ENCODE results near the gene SCN8A. TPM values are rescaled to one million over a fixed set of nuclear protein-coding genes. Genes with fewer than 3 reads are reported as not detected.

Gene SCN8A
- polyA plus RNA-seq, 3 donors from 2014 or later = 0.04 to 0.06 TPM; not detected in 1

DNA sequence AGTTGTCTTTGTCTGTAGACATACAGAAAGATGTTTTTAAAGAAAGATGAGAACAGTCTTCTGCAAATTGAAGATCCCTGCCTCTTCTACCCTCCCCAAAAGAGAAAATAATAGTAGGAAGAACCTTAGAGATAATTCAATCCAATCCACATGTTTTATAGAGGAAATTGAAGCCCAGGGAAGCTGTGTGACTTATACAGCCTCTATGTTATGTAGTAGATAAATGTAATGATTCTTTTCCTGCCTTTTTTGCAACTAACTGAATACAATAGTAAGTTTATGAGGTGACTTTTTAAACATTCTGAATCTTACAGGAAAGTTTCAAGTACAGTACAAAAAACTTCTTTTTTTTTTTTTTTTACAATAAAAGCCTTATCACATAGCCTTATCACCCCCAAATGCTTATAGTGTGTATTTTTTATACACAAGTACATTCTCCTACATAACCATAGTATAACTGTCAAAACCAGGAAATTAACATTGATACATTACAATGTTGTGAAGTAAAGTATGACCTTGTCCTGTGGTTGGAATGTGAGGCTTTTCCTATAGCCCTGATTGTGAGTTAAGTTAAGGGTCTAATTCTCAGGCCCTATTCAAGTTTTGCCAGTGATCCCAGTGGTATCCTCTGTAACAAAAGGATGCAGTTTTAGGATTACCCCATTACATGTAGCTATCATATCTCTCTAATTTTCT is 163.1 kb downstream of the SCN8A start:
- peaks cover 2 to 8% (median 2%) of the 10 kb centered on the region in 3 donors for H3K27me3 Mint-ChIP-seq (ENCODE audit: low read depth in 3 of 3)
- no peak overlapping the region for H3K27ac Mint-ChIP-seq
- no peaks in the 10 kb centered on the region for H3K4me1 Mint-ChIP-seq
- no peak for DNase-seq
- no peaks in the 10 kb centered on the region for H3K36me3 Mint-ChIP-seq
- no peak overlapping the region for H3K4me3 Mint-ChIP-seq
- no peaks in the 10 kb centered on the region for H3K9me3 Mint-ChIP-seq

DNA sequence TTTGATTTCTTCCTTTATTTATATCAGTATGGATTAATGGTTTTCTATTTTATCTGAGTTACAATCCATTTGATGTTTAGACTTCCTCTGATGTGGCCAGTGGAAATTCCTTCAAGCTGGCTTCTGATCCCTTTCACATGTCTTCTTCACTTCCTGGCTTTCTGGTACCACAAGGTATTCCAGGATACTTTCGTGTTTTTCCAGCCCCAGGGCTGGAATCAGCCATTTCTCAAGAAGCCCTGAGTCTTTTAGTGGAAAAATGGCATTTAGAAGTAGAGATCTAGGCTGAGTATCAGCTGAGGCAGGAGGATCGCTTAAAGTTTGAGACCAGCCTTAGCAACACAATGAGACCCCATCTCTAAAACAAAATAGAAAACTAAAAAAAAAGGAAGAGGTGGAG is 164.2 kb downstream of the SCN8A start:
- Mint-ChIP-seq H3K9me3 (no peaks in the 10 kb centered on the region), H3K27ac (no peak overlapping the region), H3K27me3 (ENCODE audit: low read depth in 3 of 3) (peaks cover 0 to 8% (median 2%) of the 10 kb centered on the region in 3 donors), H3K4me1 (no peaks in the 10 kb centered on the region), H3K36me3 (no peaks in the 10 kb centered on the region), H3K4me3 (no peak overlapping the region)
- no peak for DNase-seq

DNA sequence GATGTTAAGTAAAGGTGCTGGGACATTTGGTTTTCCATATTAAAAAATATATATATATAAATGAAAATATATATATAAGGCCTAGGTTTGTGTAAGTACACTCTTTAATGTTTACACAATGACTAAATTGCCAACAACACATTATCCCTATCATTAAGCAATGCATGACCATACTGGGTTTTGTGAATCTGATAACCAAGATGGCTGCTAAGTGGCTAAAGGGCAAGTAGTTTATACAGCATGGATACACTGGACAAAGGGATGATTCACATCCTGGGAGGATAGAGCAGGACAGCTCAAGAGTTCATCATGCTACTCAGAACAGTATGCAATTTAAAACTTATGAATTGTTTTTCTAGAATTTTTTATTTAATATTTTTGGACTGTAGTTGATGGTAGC is 168.1 kb downstream of the SCN8A start:
- Mint-ChIP-seq H3K4me1 (no peaks in the 10 kb centered on the region), H3K4me3 (no peak overlapping the region), H3K9me3 (no peaks in the 10 kb centered on the region), H3K27ac (no peak overlapping the region), H3K36me3 (no peaks in the 10 kb centered on the region), H3K27me3 (ENCODE audit: low read depth in 3 of 3) (peaks cover 0 to 6% (median 4%) of the 10 kb centered on the region in 3 donors)
- no peak for DNase-seq

DNA sequence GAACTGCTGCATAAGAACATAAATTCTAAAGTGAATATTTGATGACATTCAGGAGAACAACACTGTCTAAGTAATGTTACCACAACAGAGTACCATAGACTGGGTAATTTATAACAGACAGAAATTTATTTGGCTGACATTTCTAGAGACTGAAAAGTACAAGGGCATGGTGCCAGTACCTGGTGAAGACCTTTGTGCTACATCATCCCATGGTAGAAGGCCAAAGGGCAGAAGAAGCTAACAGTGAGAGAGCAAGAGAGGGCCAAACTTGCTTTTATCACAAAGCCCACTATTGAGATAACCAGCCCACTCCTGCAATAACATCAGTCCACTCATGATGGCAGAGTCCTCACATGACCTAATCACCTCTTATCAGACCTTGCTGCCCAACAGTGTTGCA is 168.7 kb downstream of the SCN8A start:
- Mint-ChIP-seq H3K4me1 (no peaks in the 10 kb centered on the region), H3K36me3 (no peaks in the 10 kb centered on the region), H3K9me3 (no peaks in the 10 kb centered on the region), H3K27me3 (ENCODE audit: low read depth in 3 of 3) (peaks cover 0 to 6% (median 4%) of the 10 kb centered on the region in 3 donors), H3K27ac (no peak overlapping the region), H3K4me3 (no peak overlapping the region)
- DNase-seq = no peak

DNA sequence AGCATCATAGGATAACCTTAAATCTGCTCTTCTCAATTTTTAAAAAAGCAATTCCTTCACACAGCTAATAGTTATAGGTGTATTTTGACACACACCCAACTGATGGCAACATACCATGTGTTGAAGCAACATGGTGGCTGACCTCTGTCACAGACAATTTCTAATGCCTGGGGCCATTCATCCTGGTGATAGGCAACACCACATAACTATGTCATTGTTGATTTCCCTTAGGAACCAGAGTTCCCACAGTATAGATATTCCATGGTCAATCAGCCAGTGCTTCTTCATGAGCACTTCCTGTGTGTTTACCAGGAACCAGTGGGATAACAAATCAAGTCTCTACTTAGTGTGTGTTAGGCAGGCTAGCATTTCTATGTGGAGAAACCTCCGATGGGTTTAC is 169.2 kb downstream of the SCN8A start:
- no peaks in the 10 kb centered on the region for H3K9me3 Mint-ChIP-seq
- no peak for DNase-seq
- H3K4me3 Mint-ChIP-seq = no peak overlapping the region
- no peaks in the 10 kb centered on the region for H3K4me1 Mint-ChIP-seq
- H3K36me3 Mint-ChIP-seq = no peaks in the 10 kb centered on the region
- H3K27ac Mint-ChIP-seq = no peak overlapping the region
- peaks cover 0 to 6% (median 4%) of the 10 kb centered on the region in 3 donors for H3K27me3 Mint-ChIP-seq (ENCODE audit: low read depth in 3 of 3)

DNA sequence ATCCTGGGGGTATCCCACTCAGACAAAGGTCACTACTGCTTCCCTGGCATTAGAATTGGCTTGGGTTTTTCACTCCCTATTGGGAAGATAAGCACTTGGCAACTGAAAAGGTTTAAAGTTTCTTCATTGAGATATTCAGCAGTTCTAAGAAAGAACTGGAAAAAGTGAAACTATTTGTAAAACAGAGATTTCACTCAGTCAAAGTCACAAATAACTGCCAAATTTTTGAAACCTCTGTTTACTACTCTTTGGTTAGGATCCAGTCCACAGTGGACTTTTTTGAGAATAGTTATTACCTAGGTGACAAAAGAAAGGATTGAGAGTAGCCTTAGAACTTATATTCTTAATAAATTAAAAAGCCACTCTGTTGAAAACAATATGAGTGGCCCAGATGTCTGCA is 172.7 kb downstream of the SCN8A start:
- no peak for DNase-seq
- H3K4me3 Mint-ChIP-seq = no peak overlapping the region
- H3K36me3 Mint-ChIP-seq = no peaks in the 10 kb centered on the region
- H3K27ac Mint-ChIP-seq = no peak overlapping the region
- peaks cover 0 to 2% (median 0%) of the 10 kb centered on the region in 3 donors for H3K27me3 Mint-ChIP-seq (ENCODE audit: low read depth in 3 of 3)
- no peaks in the 10 kb centered on the region for H3K4me1 Mint-ChIP-seq
- H3K9me3 Mint-ChIP-seq = no peaks in the 10 kb centered on the region

DNA sequence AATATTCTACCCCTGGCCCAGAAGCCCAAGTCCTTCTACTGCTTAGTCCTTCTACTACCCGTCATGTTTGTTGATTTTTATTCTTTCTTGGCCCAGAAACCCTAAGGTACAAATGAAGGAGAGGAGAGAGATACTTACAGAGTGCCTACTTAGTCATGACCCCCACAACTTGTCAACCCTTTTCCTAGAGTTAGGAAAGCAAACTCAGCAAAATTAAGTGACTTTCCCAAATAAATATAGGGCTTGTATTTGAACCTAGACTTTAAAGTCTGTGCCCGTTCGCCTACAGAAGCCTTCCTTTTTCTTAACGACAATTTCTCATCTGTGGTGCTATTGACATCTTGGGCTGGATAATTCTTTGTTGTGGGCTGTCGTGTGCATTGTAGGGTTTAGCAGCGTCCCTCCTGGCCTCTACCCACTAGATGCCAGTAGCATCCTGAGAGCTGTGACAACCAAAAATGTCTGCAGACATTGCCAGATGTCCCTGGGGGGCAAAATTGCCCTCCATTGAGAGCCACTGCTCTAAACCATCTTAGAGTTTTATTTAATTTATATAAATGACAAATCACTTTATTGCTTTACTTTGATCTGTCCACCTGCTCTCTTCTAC is 175.1 kb downstream of the SCN8A start:
- no peaks in the 10 kb centered on the region for H3K4me1 Mint-ChIP-seq
- H3K27me3 Mint-ChIP-seq (ENCODE audit: low read depth in 3 of 3) = peaks cover 0 to 4% (median 0%) of the 10 kb centered on the region in 3 donors
- no peaks in the 10 kb centered on the region for H3K9me3 Mint-ChIP-seq
- no peak overlapping the region for H3K27ac Mint-ChIP-seq
- no peak overlapping the region for H3K4me3 Mint-ChIP-seq
- no peaks in the 10 kb centered on the region for H3K36me3 Mint-ChIP-seq
- no peak for DNase-seq

DNA sequence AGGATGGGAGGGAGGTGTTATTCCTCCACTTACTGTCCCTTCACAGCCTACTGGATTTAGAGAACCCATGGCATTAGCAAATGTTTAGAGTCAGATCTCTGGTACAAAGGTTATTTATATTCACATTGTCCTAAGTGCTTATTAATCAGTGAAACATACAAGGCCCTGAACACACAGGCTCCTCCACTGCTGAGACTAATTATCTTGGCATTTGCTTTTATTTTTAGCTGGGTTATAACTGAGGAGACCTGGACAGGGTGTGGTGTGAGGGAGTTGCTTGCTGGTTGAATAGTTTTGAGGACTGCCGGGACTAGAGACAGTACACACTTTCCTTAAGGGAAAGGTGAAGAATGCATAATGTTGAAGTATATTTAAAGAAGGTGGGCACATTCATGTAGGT is 180.0 kb downstream of the SCN8A start:
- DNase-seq = no peak
- Mint-ChIP-seq H3K9me3 (no peaks in the 10 kb centered on the region), H3K4me1 (no peaks in the 10 kb centered on the region), H3K27me3 (ENCODE audit: low read depth in 3 of 3) (peaks cover 2 to 4% (median 2%) of the 10 kb centered on the region in 3 donors), H3K4me3 (no peak overlapping the region), H3K27ac (no peak overlapping the region), H3K36me3 (no peaks in the 10 kb centered on the region)

DNA sequence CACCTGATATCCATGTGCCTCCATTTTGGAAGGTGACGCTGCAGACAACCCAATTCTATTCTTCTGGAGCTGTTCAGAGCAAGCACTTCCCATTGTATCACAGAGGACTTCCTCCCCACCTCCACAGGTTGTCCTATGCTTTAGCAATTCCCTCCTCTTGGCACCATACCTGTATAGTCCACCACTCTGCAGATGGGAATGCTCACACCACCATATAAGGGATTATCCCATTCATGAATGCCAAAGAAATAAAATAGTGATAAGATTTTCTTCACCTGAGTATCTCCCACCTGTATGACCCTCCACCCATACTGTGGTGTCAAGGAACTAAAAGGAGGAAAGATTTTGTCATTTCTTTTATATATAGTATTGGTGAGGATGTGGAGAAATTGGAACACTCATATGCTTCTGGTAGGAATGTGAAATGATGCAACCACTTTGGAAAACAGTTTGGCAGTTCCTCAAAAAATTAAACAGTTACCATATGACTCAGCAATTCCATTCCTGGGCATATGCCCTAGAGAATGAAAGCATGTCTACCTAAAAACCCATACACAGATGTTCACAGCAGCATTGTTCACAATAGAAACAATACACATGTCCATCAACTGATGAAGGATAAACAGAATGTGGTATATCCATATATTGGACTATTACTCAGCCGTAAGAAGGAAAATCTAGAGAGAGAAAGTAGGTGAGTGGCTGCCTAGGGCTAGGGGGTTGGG is 182.3 kb downstream of the SCN8A start:
- DNase-seq = no peak
- H3K4me1 Mint-ChIP-seq = no peaks in the 10 kb centered on the region

DNA sequence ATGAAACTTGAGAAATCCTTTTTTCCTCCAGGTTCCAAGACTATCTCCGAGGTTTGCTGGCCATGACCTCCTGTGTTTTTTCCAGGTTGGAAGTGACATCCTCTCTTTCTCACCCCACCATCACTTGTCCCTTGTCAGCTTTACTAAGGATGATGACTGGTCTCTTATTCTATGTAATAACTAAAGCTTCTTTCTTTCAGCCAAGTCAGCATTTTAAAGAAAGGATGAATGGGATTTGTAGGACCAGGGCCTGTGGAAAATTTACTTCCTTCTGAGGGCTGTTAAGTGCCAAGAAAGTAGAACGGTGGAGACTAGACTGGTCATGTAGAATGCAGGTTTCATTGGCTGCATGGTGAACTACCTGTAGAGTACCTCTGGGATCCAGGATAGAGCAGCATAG is 183.9 kb downstream of the SCN8A start:
- DNase-seq = no peak
- H3K4me1 Mint-ChIP-seq = no peaks in the 10 kb centered on the region
- H3K27me3 Mint-ChIP-seq (ENCODE audit: low read depth in 3 of 3) = peaks cover 0 to 4% (median 2%) of the 10 kb centered on the region in 3 donors
- H3K9me3 Mint-ChIP-seq = no peaks in the 10 kb centered on the region
- no peak overlapping the region for H3K27ac Mint-ChIP-seq
- no peak overlapping the region for H3K4me3 Mint-ChIP-seq
- H3K36me3 Mint-ChIP-seq = no peaks in the 10 kb centered on the region

More for the DNA sequence above, 182.3 kb downstream of the SCN8A start:
- H3K27me3 Mint-ChIP-seq (ENCODE audit: low read depth in 3 of 3) = peaks cover 2 to 4% (median 2%) of the 10 kb centered on the region in 3 donors
- no peak overlapping the region for H3K27ac Mint-ChIP-seq
- H3K36me3 Mint-ChIP-seq = no peaks in the 10 kb centered on the region
- no peak overlapping the region for H3K4me3 Mint-ChIP-seq
- H3K9me3 Mint-ChIP-seq = no peaks in the 10 kb centered on the region

DNA sequence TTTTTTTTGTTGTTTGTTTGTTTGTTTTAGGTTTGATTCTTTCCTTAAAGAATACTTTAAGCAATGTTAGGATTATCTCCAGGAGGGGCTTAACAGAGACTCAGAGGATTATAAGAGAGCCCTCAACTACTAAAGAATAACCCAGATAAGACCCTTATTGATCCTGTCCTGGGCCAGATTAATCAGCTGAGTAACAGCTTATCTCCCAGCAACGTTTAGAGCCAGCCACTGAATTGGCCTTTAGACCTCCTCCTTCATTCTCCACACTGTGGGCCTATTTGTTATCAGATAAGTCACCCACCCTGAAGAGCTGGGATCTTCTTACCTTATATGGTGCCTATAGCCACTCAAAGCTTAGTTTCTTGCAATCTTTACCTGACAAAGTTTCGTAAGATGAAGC is 186.4 kb downstream of the SCN8A start:
- DNase-seq = no peak
- Mint-ChIP-seq H3K27me3 (ENCODE audit: low read depth in 3 of 3) (peaks cover 1 to 4% (median 3%) of the 10 kb centered on the region in 3 donors), H3K27ac (no peak overlapping the region), H3K4me3 (no peak overlapping the region), H3K36me3 (no peaks in the 10 kb centered on the region), H3K9me3 (no peaks in the 10 kb centered on the region), H3K4me1 (no peaks in the 10 kb centered on the region)

DNA sequence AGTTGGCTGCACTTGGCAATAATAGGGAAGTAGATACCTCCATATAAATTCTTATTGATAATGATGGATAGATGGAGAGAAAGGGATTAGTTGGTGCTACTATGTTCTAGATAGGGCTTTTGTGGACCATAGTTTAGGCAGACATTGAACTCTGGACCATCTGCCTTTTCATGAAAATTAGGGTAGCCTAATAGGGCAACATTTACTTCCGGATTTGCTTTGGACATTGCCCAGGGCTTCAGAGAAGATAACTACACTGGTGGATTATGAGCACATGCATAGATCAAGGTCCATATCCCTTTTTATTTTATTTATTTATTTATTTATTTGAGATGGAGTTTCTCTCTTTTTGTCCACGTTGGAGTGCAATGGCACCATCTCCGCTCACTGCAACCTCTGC is 186.9 kb downstream of the SCN8A start:
- no peak overlapping the region for H3K27ac Mint-ChIP-seq
- H3K9me3 Mint-ChIP-seq = no peaks in the 10 kb centered on the region
- H3K27me3 Mint-ChIP-seq (ENCODE audit: low read depth in 3 of 3) = peaks cover 2 to 4% (median 4%) of the 10 kb centered on the region in 3 donors
- DNase-seq = no peak
- H3K36me3 Mint-ChIP-seq = no peaks in the 10 kb centered on the region
- no peaks in the 10 kb centered on the region for H3K4me1 Mint-ChIP-seq
- no peak overlapping the region for H3K4me3 Mint-ChIP-seq

DNA sequence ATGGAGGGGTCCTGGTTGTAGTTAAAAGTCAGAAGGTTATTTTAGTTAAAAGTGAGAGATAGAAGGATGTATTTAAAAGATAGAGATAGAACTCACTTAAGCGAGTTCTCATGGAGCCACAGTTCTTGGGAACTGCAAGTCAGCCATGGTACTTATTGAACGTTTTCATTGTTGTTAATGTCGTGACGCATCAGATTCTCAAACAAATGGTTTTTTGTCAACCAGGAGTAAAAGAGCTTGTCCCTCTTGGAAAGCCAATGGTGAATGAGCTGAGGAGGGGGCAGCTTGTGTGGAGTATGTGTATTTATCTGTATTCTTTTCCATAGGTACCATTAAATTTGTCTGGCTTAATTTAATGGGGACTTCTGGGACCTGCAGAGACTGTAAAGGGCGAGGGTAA is 188.8 kb downstream of the SCN8A start:
- H3K27me3 Mint-ChIP-seq (ENCODE audit: low read depth in 3 of 3) = peaks cover 0 to 4% (median 2%) of the 10 kb centered on the region in 3 donors
- no peaks in the 10 kb centered on the region for H3K36me3 Mint-ChIP-seq
- H3K4me3 Mint-ChIP-seq = no peak overlapping the region
- H3K27ac Mint-ChIP-seq = no peak overlapping the region
- no peaks in the 10 kb centered on the region for H3K9me3 Mint-ChIP-seq
- H3K4me1 Mint-ChIP-seq = no peaks in the 10 kb centered on the region
- no peak for DNase-seq

DNA sequence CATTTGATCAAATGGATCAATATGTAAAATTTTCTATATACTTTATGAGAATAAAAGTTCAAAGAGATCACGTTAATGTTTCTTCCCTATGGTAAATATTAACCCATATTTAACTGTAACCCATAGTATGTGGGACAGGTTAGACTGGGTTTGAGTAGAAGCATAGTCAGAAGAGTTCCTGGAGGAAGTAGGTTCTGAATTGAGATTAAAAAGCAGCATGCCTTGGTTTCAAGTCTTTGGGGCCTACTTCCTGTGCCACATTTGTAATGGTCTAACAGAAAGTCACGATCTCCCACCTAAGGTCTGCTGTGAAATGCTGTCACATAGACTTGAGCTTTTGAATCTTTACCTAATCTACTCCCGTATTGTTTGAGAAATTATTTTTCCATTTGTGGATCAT is 193.7 kb downstream of the SCN8A start:
- Mint-ChIP-seq H3K9me3 (no peaks in the 10 kb centered on the region), H3K36me3 (no peaks in the 10 kb centered on the region), H3K4me3 (no peak overlapping the region), H3K4me1 (no peaks in the 10 kb centered on the region), H3K27me3 (ENCODE audit: low read depth in 3 of 3) (peaks cover 0 to 3% (median 2%) of the 10 kb centered on the region in 3 donors), H3K27ac (no peak overlapping the region)
- DNase-seq = no peak
